HG03196 (cell line): Measurements from ENCODE around the gene RBPJ.
"Not testable (repeated sequence)": the region's sequence is repeated elsewhere in the genome, so short reads cannot be mapped to it uniquely, and the experiment has no call there.

Experiments
- ATAC-seq: cut with Tn5 transposase; IDR thresholded peaks from one replicate; pipeline ENCODE4 v1.9.1; 2021; ENCODE audit not compliant: unreplicated experiment

RBPJ gene

DNA sequence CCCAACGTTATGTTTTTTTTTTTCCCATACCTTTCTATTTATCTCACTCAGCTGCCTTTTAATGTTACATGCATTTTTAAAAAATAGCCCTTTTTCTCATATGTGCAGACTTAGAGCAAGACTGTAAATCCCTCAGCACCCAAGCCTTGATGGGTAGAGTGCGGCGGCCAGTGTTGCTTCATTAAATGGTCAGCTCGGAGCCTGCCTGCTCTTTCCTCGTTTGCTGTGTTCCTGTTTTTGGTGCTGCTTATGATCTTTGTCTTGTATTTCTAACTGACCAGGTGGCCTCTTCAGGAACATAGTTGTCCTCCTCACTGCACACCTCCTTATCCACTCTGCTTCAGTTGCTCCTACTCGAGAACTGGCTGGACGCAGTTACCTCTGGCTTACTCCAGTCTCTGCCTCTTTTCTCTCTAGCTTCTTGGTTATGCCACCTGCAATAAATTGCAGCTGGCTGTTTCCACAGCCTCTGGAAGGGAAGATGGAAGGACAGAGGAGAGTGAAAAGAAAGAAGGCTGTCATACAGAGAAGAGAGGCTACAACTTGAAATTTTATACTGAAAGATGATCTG lies 10.7 kb downstream of the RBPJ start:
- no peak for ATAC-seq

DNA sequence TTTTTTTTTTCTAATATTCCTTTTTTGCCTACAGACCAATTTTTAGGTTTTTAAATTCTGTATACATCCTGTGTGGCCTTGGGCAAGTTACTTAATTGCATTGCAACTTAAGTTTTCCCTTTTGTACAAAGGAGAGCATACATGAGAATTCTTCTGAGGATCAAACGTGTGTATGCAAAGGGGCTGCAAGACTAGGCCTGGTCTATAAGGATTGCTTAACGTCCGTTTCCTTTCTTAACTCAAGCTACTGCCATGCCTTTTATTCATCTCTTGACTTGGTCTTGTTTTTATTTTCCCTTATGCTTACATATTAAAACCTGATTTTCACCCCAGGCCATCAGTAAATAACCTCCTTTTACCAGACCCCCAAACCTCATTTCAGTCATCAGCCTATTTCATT lies 13.6 kb downstream of the RBPJ start:
- no peak for ATAC-seq

DNA sequence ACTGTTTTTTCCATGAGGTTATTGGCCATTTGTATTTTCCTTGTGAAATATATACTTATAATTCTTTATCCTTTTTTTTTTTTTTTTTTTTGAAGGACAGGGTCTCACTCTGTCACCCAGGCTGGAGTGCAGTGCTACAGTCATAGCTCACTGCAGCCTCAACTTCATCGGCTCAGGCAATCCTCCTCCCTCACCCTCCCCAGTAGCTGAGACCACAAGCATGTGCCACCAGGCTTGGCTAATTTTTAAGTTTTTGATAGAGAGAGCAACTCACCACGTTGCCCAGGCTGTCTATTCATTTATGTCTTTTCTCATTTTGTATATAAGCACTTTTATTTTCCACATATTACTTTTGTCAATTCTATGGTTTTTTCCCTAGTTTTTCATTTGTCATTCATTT lies 16.8 kb downstream of the RBPJ start:
- ATAC-seq = no peak

DNA sequence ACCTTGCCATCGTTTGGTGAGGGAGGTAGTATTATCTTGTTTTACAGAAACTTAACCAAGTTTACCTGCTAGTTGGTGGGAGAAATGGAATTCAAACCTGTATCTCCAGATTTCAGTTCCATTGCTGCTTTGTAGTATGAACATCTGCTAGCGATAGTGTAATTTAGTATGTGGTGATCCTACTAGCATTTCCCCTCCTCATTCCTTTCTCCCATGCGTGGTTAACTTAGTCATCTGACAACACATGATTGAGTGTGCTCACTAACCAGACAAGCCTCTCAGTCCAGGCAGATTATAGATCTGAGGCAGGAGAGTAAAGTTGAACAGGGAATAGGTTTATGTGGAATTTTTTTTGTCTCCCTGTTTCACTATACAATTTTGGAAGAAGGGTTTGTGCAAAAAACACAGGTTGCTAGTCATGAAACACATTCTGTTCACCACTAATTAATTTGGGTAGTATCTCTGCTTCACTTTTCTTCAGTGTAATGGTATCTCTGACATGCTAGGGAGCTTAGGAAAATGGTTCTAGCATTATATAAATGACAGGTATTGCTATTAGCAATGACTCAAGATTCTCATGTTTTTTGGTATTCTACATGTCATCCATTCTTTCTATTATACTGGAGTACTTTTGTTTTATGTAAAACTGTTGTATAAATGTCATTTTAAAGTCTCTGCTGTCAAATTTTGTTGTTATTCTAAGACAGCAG lies 21.7 kb downstream of the RBPJ start:
- no peak for ATAC-seq

DNA sequence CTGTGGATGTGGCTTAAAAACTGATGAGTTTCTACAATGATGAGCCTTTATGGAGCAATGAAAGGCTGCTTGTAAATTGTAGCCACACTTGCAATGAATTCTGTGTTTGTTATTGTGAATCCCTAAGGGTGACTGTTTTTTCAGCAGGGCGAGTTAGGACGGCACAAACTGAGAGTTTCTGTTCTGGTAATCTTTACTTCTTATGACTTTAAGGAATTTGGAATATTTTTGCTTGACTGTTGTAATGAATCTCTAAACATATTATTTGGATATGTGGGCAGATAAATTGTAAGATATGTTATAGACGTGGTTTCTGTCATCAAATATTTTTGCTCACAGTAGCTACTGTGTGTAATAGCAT lies 22.2 kb downstream of the RBPJ start:
- no peak for ATAC-seq

DNA sequence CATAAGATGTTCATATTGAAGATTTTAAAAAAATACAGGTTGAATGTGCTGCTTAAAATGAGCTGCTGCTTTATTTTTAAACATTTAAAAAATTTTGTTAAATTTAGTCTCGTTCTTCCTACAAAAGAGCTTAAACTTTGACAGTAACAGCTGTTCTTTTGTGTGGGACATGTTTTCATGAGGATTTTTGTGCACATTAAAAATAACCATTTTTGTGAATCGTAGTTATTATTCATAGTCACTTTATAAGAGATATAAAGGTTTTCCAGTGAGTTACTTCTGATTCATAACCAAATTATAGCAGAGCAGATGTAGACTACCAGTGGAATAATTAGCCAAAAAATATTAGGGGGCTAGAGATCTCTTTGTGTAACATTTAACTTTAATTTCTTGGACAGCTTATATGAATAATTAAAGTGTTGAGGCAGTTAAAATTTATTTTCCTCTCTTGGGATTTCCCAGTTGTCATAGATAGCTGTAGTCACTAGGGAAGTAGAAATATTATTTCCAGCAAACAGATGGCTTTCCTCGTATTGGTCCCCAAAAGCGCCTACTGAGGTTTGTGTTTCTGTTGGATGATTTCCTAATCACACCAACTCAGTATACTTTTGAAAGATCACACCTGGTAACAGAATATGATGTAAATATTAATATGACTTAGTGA lies 24.2 kb downstream of the RBPJ start:
- no peak for ATAC-seq

DNA sequence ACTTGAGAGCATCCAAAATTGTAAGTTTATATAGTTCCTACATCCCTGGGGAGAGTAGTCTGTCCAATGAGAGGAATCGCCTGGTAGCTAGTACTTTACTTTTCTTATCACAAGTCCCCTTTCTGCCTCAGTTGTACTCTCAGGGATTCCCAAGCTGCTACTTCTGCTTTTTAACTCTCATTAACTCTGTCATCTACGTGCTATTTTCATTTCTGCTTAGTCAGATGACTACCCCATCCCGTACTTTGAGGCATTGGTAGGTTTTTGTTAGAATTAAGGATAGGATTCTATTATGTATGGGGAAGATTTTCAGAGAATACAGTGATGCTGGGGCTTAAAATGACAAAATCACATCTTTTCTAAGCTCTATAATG lies 24.7 kb downstream of the RBPJ start:
- ATAC-seq = no peak

DNA sequence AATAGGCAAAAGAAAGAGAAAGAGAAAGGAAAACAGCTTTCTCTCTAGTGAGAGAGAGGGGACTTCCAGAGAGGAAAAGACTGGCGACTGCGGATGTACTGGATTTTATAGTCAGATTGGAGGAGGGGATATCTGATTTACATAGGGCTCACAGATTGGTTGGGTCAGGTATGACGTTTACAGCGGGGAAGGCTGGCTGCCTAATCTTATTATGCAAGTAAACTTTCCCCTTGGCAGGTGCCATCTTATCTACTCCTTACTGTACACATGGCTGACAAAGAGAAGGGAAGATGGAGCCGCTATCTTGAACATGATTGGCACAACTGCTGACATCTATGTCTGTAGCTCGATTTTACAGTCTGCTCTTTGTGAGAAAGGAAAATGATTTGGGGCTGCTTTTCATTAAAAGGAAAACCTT lies 25.4 kb downstream of the RBPJ start:
- ATAC-seq = no peak

DNA sequence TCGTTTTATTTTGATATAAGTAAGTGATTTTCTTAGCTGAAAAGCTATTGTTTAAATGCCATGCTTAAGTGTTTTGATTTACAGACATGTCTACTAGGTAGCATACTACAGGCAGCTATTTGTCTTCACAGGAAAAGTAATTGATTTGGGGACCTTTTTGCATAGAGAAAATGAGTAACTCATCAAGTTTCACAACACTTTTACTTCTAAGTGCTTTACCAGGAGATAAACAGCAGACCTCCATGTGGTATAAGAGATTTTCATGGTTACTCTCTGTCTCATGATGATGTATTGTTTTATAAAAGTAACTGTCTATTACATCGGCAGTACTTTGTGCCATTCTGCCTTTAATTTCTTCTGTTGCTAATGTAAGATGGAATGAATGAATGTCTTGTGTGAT lies 28.7 kb downstream of the RBPJ start:
- ATAC-seq = no peak

DNA sequence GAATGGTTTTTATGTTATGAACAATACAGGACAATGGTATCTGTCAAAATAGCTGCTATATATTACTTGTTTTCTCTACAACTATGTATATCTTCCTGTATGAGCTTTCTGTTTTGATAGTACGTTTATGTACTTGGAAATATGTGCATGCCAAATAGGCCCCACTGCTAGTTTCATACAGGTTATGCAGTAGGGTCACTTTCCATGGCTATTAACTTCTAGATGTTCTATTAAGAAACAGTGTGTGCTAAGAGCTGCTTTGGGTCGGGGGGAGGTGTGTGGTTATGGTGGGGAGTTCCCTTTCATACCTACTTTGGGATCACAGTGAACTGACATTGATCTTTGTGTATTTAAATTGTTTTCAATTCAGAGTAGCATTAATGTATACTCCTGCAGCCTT lies 30.9 kb downstream of the RBPJ start:
- no peak for ATAC-seq

DNA sequence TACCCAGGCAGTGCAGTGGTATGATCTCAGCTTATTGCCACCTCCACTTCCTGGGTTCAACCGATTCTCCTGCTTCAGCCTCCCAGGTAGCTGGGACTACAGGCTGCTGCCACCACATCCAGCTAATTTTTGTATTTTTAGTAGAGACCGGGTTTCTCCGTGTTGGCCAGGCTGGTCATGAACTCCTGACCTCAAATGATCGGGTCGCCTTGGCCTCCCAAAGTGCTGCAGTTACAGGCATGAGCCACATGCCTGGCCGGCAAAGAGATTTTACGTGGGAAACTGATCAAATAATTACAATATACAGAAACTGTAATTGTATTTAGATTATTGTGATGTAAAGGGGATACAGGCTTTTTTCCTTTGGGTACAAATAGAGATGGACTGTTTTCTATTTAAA lies 33.7 kb downstream of the RBPJ start:
- ATAC-seq = no peak

DNA sequence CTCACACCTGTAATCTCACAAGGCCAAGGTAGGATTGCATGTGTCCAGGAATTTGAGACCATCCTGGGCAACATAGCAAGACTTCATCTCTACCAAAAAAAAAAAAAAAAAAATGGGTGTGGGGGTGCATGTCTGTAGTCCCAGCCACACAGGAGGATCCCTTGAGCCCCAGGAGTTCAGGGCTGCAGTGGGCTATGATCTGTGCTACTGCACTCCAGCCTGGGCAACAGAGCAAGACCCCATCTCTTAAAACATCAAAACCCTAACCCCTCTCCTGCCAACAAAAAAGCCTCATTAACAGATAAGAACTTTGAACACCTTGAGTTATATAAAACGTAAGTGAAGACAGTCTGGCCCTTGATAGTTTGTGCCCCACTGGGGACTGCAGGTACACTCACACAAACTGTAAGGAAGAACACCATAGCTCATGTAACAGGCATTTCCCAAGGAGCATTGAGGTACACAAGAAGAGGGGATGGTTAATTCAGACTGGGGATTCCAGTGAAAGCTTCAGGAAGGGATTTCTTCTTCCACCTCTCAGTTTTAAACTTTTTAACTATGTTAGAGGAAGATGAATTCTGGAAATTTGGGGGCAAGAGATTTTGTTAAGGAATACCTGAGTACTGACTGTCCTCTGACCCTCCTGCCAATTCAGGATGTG lies 34.7 kb downstream of the RBPJ start:
- ATAC-seq = no peak

DNA sequence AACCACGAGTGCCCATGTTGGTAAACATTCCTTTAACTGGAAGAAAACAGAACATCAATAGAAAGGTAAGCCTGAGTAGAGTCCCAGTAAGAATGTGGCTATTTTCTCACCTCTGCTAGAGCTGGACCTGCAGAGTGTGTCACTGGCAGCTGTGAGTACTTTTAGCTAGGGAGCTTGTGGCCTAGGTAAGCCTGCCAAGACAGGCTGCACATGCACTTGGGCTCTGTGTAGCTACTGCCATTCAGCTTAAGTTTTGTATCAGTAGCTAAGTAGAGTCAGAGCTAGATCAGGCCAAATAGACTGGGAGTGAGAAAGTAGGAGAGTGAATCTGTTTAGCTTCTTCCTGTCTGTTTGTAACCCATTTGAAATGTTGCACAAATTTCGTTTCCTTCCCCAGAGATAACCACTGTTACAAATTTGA lies 35.3 kb downstream of the RBPJ start:
- ATAC-seq = no peak

DNA sequence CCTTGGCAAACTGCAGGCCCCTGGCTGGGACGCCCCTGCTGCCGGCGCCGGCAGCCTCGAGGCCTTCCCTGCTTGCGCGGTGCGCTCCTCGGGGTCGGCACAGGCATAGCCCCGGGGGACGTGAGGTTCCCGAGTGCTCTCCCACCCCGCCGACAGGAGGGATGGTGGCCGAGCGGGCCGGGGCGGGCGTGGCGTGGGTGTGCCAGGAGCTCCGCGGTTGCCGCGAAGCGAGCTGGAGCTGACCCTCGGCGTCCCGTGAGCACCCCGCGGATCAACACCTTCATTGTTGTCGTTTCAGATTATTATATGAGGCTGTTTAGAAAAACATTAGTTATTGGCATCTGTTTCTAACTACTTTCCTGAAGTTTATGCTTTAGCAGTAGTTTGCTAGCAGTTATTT lies 38.7 kb downstream of the RBPJ start:
- not testable (repeated sequence) for ATAC-seq

DNA sequence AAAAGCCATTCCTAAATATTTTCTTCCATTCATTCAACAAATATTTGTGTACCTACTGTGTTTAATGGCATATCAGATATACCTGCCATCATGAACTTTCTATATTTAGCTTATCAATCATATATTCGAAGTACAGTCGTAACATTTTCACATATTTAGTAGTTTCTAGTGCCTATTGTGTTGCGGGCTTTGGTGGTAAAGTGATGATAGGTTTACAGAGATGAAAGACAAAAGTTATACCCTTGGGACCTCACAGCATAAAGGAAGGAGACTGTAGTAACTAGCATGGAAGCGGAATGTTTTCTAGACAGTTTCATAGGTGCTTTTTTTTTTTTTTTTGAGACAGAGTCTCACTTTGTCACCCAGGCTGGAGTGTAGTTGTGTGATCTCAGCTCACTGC lies 39.5 kb downstream of the RBPJ start:
- no peak for ATAC-seq

DNA sequence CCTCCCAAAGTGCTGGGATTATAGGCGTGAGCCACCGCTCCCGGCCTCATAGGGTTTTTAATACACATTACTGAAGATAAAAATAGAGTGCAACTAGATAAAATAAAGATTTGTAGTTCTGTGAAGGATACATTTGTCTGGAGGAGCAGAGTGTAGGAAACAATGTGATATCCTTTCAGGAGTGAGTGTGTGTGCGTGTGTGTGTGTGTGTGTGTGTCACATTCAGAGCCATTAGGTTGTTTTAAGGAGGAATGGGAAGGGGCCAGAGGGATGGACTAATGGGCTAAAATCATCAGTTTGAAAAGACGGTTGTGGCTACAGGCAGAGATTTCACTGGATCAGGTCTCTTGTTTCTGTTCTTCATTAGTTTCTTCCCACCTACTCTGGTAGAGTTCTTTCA lies 40.0 kb downstream of the RBPJ start:
- no peak for ATAC-seq

DNA sequence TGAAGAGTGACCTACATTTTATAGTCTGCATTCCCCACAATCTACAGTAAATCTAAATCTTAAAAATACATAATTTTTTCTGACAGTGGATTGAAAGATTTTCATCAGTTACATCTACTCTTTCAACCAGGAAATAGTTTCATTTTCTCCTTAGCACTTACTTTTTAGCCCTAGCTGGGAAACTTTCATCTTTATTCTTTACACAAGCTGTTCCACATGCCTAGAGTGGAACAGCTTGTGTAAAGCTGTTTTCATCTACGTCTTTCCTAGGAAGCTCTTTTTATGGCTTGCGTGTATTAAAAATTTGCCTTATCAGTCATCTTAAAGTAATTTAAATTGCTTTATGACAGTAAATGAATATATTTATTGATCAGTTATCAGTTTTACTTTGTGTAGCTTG lies 40.5 kb downstream of the RBPJ start:
- no peak for ATAC-seq

DNA sequence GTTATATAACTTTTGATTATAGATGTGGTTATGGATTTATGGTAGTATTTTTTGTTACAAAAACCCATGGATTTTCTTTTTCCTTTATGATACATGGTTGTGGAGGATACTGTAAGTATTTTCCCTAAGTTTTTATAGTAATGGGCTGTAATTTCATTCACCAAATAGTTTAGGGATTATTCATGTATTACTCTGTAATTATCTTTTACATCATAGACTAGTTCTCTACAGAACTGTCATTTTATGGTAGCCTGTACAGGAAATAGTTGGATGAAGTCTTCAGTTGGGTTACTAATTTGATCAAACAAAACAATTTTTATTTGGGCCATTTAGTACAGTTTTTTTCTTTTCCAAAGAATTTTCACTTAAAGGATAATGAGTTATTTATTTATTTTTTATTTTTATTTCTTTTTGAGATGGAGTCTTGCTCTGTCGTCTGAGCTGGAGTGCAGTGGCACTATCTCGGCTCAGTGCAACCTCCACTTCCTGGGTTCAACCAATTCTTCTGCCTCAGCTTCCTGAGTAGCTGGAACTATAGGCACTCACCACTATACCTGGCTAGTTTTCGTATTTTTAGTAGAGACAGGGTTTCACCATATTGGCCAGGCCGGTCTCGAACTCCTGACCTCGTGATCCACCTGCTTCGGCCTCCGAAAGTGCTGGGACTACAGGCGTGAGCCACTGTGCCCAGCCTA lies 42.1 kb downstream of the RBPJ start:
- no peak for ATAC-seq

DNA sequence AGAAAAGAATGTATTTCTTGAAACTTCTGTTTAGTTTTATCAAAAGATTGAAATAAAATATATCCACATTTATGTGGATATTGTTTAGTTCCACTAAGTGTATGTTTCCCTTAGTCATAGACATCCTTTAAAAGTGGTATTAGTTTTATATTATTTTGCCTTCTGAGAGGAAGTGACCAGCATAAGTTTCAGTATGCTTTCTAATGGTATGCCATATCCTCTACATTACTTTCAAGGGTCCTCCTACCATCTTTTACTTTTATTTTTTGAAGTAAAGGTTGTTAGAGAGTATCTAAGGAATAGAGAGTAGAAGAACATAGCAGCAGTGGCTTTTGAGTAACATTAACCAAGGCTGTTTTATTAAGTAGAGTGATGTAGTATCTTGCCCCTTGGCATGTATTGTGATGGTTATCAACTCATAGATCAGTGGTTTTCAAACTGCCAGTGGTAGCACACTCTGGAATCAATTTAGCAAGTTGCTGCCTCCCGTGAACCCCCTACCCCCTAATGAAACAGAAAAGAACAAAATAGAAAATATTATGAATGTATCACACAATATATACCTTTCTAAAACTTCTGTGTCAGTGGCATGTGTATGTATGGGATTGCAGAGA lies 44.8 kb downstream of the RBPJ start:
- ATAC-seq = peak; percentile 73

DNA sequence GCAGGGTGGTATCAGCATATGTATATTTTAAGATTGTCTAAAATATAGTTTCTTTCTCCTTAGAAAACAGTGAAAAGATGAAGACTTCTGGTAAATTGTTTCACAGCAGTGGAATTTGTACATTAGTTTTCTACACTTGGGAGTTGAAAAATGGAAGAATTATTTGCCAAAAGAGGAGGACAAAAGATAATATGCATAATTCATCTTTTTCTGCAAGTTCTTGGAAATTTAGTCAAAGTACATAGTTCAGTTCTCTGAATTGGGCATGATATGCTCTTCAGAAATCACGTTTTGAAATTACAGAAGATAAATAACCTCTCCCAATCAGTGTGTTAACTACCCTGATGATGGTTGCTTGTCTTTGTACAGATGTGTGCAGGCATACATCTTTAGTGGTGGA lies 47.0 kb downstream of the RBPJ start:
- ATAC-seq = no peak

DNA sequence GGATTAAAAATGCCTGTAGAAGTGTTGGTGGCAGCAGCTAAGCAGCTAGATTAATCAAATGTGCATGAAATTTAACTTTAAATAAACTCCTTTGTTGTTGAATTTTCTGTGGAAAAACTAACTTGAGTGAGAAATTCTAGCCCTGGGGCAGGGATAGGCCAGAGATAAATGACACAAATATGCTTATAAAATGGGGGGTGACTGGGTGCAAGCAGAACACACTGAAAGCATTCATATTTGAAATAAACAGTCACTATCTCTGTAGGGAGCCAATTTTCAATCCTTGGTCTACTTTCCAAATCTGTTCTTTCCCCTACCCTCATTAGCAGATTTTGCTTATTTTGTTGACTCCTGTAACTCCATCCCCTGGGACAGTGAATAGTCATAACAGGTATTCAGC lies 47.9 kb downstream of the RBPJ start:
- no peak for ATAC-seq
